ENCODE results near the gene ZNF280D.

DNA sequence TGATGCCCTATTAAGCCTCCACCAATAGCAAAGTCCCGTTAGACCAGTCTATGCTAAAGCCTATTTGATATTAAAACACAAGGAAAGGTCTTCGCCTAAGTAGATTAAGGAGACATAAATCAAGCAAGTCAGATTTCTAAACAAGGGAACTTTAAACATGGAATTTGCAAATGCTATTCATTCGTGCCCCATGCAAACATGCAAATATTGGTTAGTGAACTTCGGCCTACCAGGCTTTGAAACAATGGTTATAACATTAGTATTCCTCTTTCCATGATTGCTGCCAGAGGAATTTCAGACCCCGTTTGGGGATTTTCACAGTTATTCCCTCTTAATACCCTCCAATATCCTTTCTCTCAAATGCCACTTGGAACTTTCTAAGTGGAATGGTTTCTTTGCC is 36.9 kb upstream of the ZNF280D start:
- TF ChIP-seq POLR2AphosphoS5 (IDR thresholded peaks at IDR 0.05) = no peak
- no peak for TF ChIP-seq POLR2A (IDR thresholded peaks at IDR 0.05)
